CD14-positive monocyte (primary cell): ENCODE measurements around the gene CTCFL. TPM values are rescaled to one million over a fixed set of nuclear protein-coding genes. Genes with fewer than 3 reads are reported as not detected.

Experiments used
- DNase-seq, 3 donors: peaks; one replicate each; pipeline ENCODE4 v3.0.0-alpha.2; 2011 to 2022
- H2AFZ ChIP-seq: 2 replicates; pipeline ENCODE4 v1.6.0; 2012; ENCODE audit warnings: mild to moderate bottlenecking, low read depth, low read length, inconsistent platforms; ENCODE audit not compliant: insufficient read depth, poor library complexity, severe bottlenecking
- H3K27ac ChIP-seq, 2 donors: 1 replicate in 1 of 2; 2 replicates in 1 of 2; pipeline ENCODE4 v1.5.1; 2012 to 2013; ENCODE audit warnings: low read length in 2 of 2, control low read depth in 1 of 2, inconsistent platforms in 1 of 2, low read depth in 1 of 2, mild to moderate bottlenecking in 1 of 2
- H3K27me3 ChIP-seq, 2 donors: one replicate each; pipeline versions ENCODE4 v1.6.0 to v1.6.1; 2011 to 2013; ENCODE audit warnings: low read length in 2 of 2; ENCODE audit not compliant: control insufficient read depth in 2 of 2, insufficient read depth in 2 of 2
- H3K36me3 ChIP-seq, 2 donors: replicated peaks in 1 of 2; 1 replicate in 1 of 2; 2 replicates in 1 of 2; pipeline versions ENCODE4 v1.5.1 to v1.6.1; 2012 to 2013; ENCODE audit warnings: low read length in 2 of 2, control low read depth in 1 of 2, inconsistent platforms in 1 of 2, mild to moderate bottlenecking in 1 of 2; ENCODE audit not compliant: insufficient read depth in 2 of 2, control insufficient read depth in 1 of 2
- H3K4me1 ChIP-seq, 2 donors: 1 replicate in 1 of 2; 2 replicates in 1 of 2; pipeline versions ENCODE4 v1.5.1 to v1.6.1; 2012 to 2013; ENCODE audit warnings: low read length in 2 of 2, control low read depth in 1 of 2, inconsistent platforms in 1 of 2, mild to moderate bottlenecking in 1 of 2, moderate library complexity in 1 of 2; ENCODE audit not compliant: insufficient read depth in 2 of 2, control insufficient read depth in 1 of 2
- H3K4me2 ChIP-seq: replicated peaks from 2 replicates; pipeline ENCODE3; 2012; ENCODE audit warnings: low read length, moderate library complexity, mild to moderate bottlenecking; ENCODE audit not compliant: poor library complexity, severe bottlenecking; ENCODE audit errors: extremely low read depth
- H3K4me3 ChIP-seq, 3 experiments: fragments of 200-600 bp in 1 of 3; sonication (generic) in 1 of 3; replicated peaks in 1 of 3; 1 replicate in 2 of 3; 2 replicates in 1 of 3; pipeline ENCODE4 v1.5.1; 2011 to 2013; ENCODE audit warnings: low read length in 3 of 3, mild to moderate bottlenecking in 3 of 3, control low read depth in 2 of 3, low read depth in 2 of 3, inconsistent platforms in 1 of 3, moderate library complexity in 1 of 3
- H3K79me2 ChIP-seq: 2 replicates; pipeline ENCODE4 v1.6.0; 2012; ENCODE audit warnings: mild to moderate bottlenecking, control low read depth, inconsistent platforms, low read length, moderate library complexity; ENCODE audit not compliant: insufficient read depth
- H3K9ac ChIP-seq: 2 replicates; pipeline ENCODE4 v1.6.0; 2017; ENCODE audit warnings: low read length, mild to moderate bottlenecking; ENCODE audit not compliant: insufficient read depth, poor library complexity, severe bottlenecking
- H3K9me3 ChIP-seq, 2 donors: replicated peaks in 1 of 2; 1 replicate in 1 of 2; 2 replicates in 1 of 2; pipeline versions ENCODE4 v1.5.1 to v1.6.1; 2012 to 2013; ENCODE audit warnings: low read length in 2 of 2, control low read depth in 1 of 2; ENCODE audit not compliant: control insufficient read depth in 1 of 2, insufficient read depth in 1 of 2
- H4K20me1 ChIP-seq: 2 replicates; pipeline ENCODE4 v1.6.0; 2012; ENCODE audit warnings: mild to moderate bottlenecking, low read length, control low read depth, moderate library complexity; ENCODE audit not compliant: insufficient read depth
- H3K27ac Mint-ChIP-seq, 7 donors: one replicate each; pipeline ENCODE4 v1.8.0; 2020; ENCODE audit warnings: mild to moderate bottlenecking in 7 of 7, mixed read lengths in 7 of 7, moderate library complexity in 6 of 7, inconsistent platforms in 2 of 7
- H3K27me3 Mint-ChIP-seq, 3 donors: one replicate each; pipeline ENCODE4 v1.8.0; 2021 to 2022; ENCODE audit warnings: low read depth in 3 of 3, mild to moderate bottlenecking in 3 of 3, mixed read lengths in 3 of 3, moderate library complexity in 3 of 3, inconsistent platforms in 1 of 3
- H3K36me3 Mint-ChIP-seq, 2 donors: one replicate each; pipeline ENCODE4 v1.8.0; 2020; ENCODE audit warnings: mixed read lengths in 2 of 2, inconsistent platforms in 1 of 2, mild to moderate bottlenecking in 1 of 2
- H3K4me1 Mint-ChIP-seq: one replicate; pipeline ENCODE4 v1.8.0; 2020; ENCODE audit warnings: mild to moderate bottlenecking, mixed read lengths
- H3K4me3 Mint-ChIP-seq, 2 donors: one replicate each; pipeline ENCODE4 v1.8.0; 2020; ENCODE audit warnings: mild to moderate bottlenecking in 2 of 2, mixed read lengths in 2 of 2, moderate library complexity in 1 of 2
- H3K9me3 Mint-ChIP-seq, 7 donors: one replicate each; pipeline ENCODE4 v1.8.0; 2020 to 2022; ENCODE audit warnings: mixed read lengths in 7 of 7, mild to moderate bottlenecking in 6 of 7, moderate library complexity in 6 of 7, inconsistent platforms in 2 of 7
- WGBS: methylation state at CpG from one replicate; pipeline ENCODE4 v1.1.5; 2013; ENCODE audit warnings: missing lambda C conversion rate; ENCODE audit not compliant: insufficient coverage; 5-methylcytosine and 5-hydroxymethylcytosine counted together
- intact Hi-C, 2 donors: fragments of 100-400 bp; cut with micrococcal nuclease; formaldehyde crosslinking; loops; one replicate each; pipeline versions ENCODE4 v1.15.0 to v1.15.1; 2023
- polyA plus RNA-seq, 3 donors: library from polyadenylated mRNA; depleted of rRNA in 1 of 3; unstranded in 2 of 3; stranded (reverse) in 1 of 3; fragments of 300-500 nt in 2 of 3; fragments of >200 nt in 1 of 3; fragmentation: Illumina TruSeq in 2 of 3; gene quantifications; 1 replicate in 2 of 3; 2 replicates in 1 of 3; pipeline ENCODE4 v1.2.3, GENCODE V29; 2012 to 2021
- TF ChIP-seq, protein P1 (sequence below): fragments of 200-600 bp; IDR thresholded peaks from one replicate; pipeline ENCODE4 v1.8.0; 2022; ENCODE audit warnings: antibody characterized with exemption, mild to moderate bottlenecking

Gene CTCFL
- polyA plus RNA-seq, 3 donors = not detected

DNA sequence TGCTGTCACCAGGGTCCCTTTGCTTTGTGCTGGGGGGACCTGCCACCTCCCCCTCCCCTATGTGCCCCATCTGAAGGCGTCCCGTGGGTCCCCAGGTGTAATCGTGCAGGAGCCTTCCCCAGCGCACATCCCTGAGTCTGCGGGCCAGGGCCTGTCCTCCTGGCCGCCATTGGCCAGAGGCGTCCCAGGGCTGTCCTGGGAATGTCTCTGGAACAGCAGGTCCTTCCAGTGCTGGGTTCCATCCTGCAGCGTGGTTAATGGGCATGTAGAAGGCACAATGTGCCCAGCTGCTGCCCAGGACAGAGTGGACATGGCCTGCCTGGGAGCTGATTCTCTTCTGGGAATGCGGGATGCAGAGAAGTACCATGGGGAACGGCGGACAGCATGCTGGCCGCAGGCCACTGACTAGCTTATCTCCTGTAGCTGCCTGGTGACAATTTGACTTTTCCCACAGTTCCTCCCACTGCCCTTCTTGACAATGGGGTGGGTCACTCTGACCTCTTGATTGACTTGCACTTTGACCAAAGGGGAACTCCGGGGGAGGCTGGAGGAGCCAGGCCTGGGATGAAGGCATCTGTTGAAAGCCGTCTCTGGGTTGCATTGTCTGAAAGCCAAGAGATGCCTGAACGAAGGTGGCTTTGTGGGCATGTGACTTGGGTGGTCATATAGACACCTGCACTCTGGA is 64.0 kb downstream of the CTCFL start:
- Mint-ChIP-seq H3K27ac (no peak overlapping the region), H3K36me3 (peaks cover 2% of the 10 kb centered on the region in 2 donors), H3K27me3 (peaks cover 0 to 6% (median 2%) of the 10 kb centered on the region in 3 donors), H3K4me1 (peaks cover 76% of the 10 kb centered on the region), H3K9me3 (peaks cover 0 to 3% (median 0%) of the 10 kb centered on the region in 7 donors), H3K4me3 (no peak overlapping the region)
- WGBS = 97% methylated on average over 11 of the region's 15 CpGs
- no peak overlapping the region for H3K4me3 ChIP-seq
- no peaks in the 10 kb centered on the region for H4K20me1 ChIP-seq
- no peak overlapping the region for H3K27ac ChIP-seq
- no peaks in the 10 kb centered on the region for H3K36me3 ChIP-seq
- peaks cover 0 to 3% of the 10 kb centered on the region in 2 donors for H3K9me3 ChIP-seq
- no peak overlapping the region for H3K4me2 ChIP-seq
- intact Hi-C loops = no loop called here
- H2AFZ ChIP-seq = no peak overlapping the region
- H3K9ac ChIP-seq = no peak overlapping the region
- peaks cover 74 to 77% of the 10 kb centered on the region in 2 donors for H3K4me1 ChIP-seq
- no peaks in the 10 kb centered on the region for H3K27me3 ChIP-seq
- no peak for DNase-seq
- no peaks in the 10 kb centered on the region for H3K79me2 ChIP-seq
- TF ChIP-seq, protein P1, sequence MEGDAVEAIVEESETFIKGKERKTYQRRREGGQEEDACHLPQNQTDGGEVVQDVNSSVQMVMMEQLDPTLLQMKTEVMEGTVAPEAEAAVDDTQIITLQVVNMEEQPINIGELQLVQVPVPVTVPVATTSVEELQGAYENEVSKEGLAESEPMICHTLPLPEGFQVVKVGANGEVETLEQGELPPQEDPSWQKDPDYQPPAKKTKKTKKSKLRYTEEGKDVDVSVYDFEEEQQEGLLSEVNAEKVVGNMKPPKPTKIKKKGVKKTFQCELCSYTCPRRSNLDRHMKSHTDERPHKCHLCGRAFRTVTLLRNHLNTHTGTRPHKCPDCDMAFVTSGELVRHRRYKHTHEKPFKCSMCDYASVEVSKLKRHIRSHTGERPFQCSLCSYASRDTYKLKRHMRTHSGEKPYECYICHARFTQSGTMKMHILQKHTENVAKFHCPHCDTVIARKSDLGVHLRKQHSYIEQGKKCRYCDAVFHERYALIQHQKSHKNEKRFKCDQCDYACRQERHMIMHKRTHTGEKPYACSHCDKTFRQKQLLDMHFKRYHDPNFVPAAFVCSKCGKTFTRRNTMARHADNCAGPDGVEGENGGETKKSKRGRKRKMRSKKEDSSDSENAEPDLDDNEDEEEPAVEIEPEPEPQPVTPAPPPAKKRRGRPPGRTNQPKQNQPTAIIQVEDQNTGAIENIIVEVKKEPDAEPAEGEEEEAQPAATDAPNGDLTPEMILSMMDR = no peak

DNA sequence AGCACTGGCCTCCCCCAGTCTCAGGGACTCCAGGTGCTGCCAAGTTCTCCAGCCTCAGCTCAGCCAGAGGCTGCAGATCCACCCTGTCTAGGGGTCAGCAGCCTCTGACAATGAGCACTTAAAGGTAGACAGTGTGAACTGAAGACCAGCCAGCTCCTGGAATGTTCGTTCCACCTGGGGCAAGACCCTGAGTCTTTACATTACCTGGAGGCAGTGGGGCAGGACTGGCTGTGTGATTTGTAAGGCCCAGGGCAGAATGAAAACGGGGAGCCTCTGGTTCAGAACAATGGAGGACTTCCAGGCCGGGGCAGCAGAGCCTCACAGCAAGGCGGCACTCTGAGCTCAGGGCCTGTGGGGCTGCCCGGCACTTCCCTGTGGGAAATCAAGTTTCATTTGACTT is 65.0 kb downstream of the CTCFL start:
- Histone ChIP-seq H4K20me1 (no peaks in the 10 kb centered on the region), H3K27me3 (no peaks in the 10 kb centered on the region), H3K4me2 (no peak overlapping the region), H3K4me1 (peaks cover 64 to 69% of the 10 kb centered on the region in 2 donors), H3K36me3 (no peaks in the 10 kb centered on the region), H3K9ac (no peak overlapping the region), H3K9me3 (peaks cover 0 to 3% of the 10 kb centered on the region in 2 donors), H2AFZ (no peak overlapping the region), H3K79me2 (no peaks in the 10 kb centered on the region), H3K27ac (no peak overlapping the region), H3K4me3 (no peak overlapping the region)
- peak overlapping the region in 1 of 7 donors; percentile 18 for H3K27ac Mint-ChIP-seq
- H3K4me3 Mint-ChIP-seq = no peak overlapping the region
- TF ChIP-seq, protein P1 = no peak
- peaks cover 0 to 6% (median 3%) of the 10 kb centered on the region in 3 donors for H3K27me3 Mint-ChIP-seq
- peaks cover 2% of the 10 kb centered on the region in 2 donors for H3K36me3 Mint-ChIP-seq
- WGBS = 86% methylated on average over 5 of the region's 5 CpGs
- no peak for DNase-seq
- intact Hi-C loops = no loop called here
- H3K4me1 Mint-ChIP-seq = peaks cover 73% of the 10 kb centered on the region
- peaks cover 0 to 4% (median 2%) of the 10 kb centered on the region in 7 donors for H3K9me3 Mint-ChIP-seq
